CD4-positive, alpha-beta memory T cell (primary cell): Measurements from ENCODE around the gene DLGAP1. TPM values are rescaled to one million over a fixed set of nuclear protein-coding genes. Genes with fewer than 3 reads are reported as not detected.

Experiments used
- CTCF ChIA-PET: fragments of 350-600 bp; sonication (Branson Sonifier 250); formaldehyde crosslinking; loops from one replicate; lab custom pipeline; 2021; ENCODE audit warnings: inconsistent platforms; ENCODE audit not compliant: partially characterized antibody; lab: Charles Lee
- POLR2A ChIA-PET: fragments of 350-600 bp; sonication (Branson Sonifier 250); formaldehyde crosslinking; loops from one replicate; lab custom pipeline; 2021; ENCODE audit not compliant: partially characterized antibody; lab: Charles Lee
- DNase-seq, 5 donors: peaks; one replicate each; pipeline versions ENCODE4 v3.0.0 to v3.0.0-alpha.2; 2020 to 2022; ENCODE audit warnings: mixed read lengths in 1 of 5
- H3K27ac ChIP-seq: one replicate; pipeline ENCODE4 v1.7.0; 2013; ENCODE audit warnings: low read depth, low read length
- H3K27me3 ChIP-seq: 2 replicates; pipeline ENCODE4 v1.7.0; 2013; ENCODE audit warnings: mild to moderate bottlenecking, low read length, moderate library complexity; ENCODE audit not compliant: insufficient read depth
- H3K36me3 ChIP-seq: 2 replicates; pipeline ENCODE4 v1.7.0; 2013; ENCODE audit warnings: mild to moderate bottlenecking, low read length, moderate library complexity; ENCODE audit not compliant: insufficient read depth
- H3K4me1 ChIP-seq: 2 replicates; pipeline ENCODE4 v1.7.0; 2013; ENCODE audit warnings: mild to moderate bottlenecking, low read length, moderate library complexity; ENCODE audit not compliant: insufficient read depth
- H3K4me3 ChIP-seq, 2 donors: one replicate each; pipeline ENCODE4 v1.7.0; 2013; ENCODE audit warnings: low read length in 2 of 2, mild to moderate bottlenecking in 1 of 2
- H3K9me3 ChIP-seq, 2 donors: one replicate each; pipeline ENCODE4 v1.7.0; 2013; ENCODE audit warnings: low read length in 2 of 2, control low read depth in 1 of 2; ENCODE audit not compliant: control insufficient read depth in 1 of 2
- H3K27ac Mint-ChIP-seq, 7 donors: one replicate each; pipeline ENCODE4 v1.8.0; 2020 to 2021; ENCODE audit warnings: mixed read lengths in 7 of 7, mild to moderate bottlenecking in 6 of 7, inconsistent platforms in 3 of 7, moderate library complexity in 3 of 7
- H3K27me3 Mint-ChIP-seq, 2 donors: one replicate each; pipeline ENCODE4 v1.8.0; 2020 to 2021; ENCODE audit warnings: mixed read lengths in 2 of 2
- H3K36me3 Mint-ChIP-seq, 2 donors: one replicate each; pipeline ENCODE4 v1.8.0; 2020 to 2021; ENCODE audit warnings: mixed read lengths in 2 of 2, inconsistent platforms in 1 of 2, mild to moderate bottlenecking in 1 of 2
- H3K4me1 Mint-ChIP-seq, 4 donors: one replicate each; pipeline ENCODE4 v1.8.0; 2020 to 2021; ENCODE audit warnings: mixed read lengths in 4 of 4, mild to moderate bottlenecking in 1 of 4
- H3K4me3 Mint-ChIP-seq, 8 donors: one replicate each; pipeline ENCODE4 v1.8.0; 2020 to 2021; ENCODE audit warnings: mixed read lengths in 8 of 8, mild to moderate bottlenecking in 7 of 8, moderate library complexity in 6 of 8, inconsistent platforms in 3 of 8
- H3K9me3 Mint-ChIP-seq, 8 donors: one replicate each; pipeline ENCODE4 v1.8.0; 2020 to 2021; ENCODE audit warnings: mixed read lengths in 8 of 8, mild to moderate bottlenecking in 5 of 8, inconsistent platforms in 3 of 8, moderate library complexity in 1 of 8
- intact Hi-C: fragments of 100-400 bp; cut with micrococcal nuclease; formaldehyde crosslinking; loops from one replicate; pipeline ENCODE4 v1.15.1; 2023
- polyA plus RNA-seq, 2 donors: library from polyadenylated mRNA; unstranded; fragments of 300-500 nt; fragmentation: Illumina TruSeq; gene quantifications; one replicate each; pipeline ENCODE4 v1.2.3, GENCODE V29; 2021
- total RNA-seq, 2 experiments: library from RNA; stranded (reverse); gene quantifications; one replicate each; pipeline ENCODE4 v1.2.3, GENCODE V29; 2021

DLGAP1 gene
- total and polyA plus RNA-seq, 4 experiments from 2014 or later, result 0.17 to 0.71 (median 0.45) TPM

GRCh38 chr18:4125224-4125623 is 329.9 kb downstream of the DLGAP1 start:
- H3K36me3 ChIP-seq, result no peaks in the 10 kb centered on the region
- no peaks in the 10 kb centered on the region for H3K9me3 Mint-ChIP-seq
- H3K4me3 Mint-ChIP-seq, result no peak overlapping the region
- no peak overlapping the region for H3K4me3 ChIP-seq
- no peaks in the 10 kb centered on the region for H3K27me3 Mint-ChIP-seq
- intact Hi-C loops, result no loop called here
- ChIA-PET CTCF (no interaction called here), POLR2A (no interaction called here)
- H3K27ac Mint-ChIP-seq, result no peak overlapping the region
- H3K27me3 ChIP-seq, result no peaks in the 10 kb centered on the region
- no peaks in the 10 kb centered on the region for H3K36me3 Mint-ChIP-seq
- H3K4me1 ChIP-seq, result no peaks in the 10 kb centered on the region
- DNase-seq, result no peak
- H3K4me1 Mint-ChIP-seq, result no peaks in the 10 kb centered on the region
- H3K27ac ChIP-seq, result no peak overlapping the region
- no peaks in the 10 kb centered on the region for H3K9me3 ChIP-seq

DNA sequence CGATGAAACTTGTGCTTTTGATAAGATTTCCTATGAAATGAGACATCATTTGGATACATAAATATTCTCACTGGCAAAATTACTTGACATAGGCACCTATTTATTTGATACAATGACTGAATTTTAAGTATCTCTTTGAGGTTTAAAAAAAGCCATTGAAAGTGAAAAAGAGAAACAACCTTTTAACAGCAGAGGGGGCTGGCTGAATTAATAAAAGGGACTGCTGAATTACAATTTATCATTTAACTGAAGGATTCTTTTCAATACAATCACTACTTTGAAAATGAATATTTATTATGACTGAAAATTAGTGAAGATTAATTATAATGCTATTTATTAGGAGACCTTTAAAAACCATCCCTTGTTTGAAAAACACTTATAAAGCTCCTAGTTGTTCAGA is 335.3 kb downstream of the DLGAP1 start:
- ChIA-PET CTCF (interaction anchor here (6.8 kb wide), 1 partner anchor 12 kb away, joined by 39 read pairs; no protein-coding TSS in a partner anchor), POLR2A (no interaction called here)
- DNase-seq, result no peak
- no peaks in the 10 kb centered on the region for H3K27me3 ChIP-seq
- intact Hi-C loops, result no loop called here
- H3K4me3 ChIP-seq, result no peak overlapping the region
- Mint-ChIP-seq H3K36me3 (no peaks in the 10 kb centered on the region), H3K9me3 (peaks cover 0 to 5% (median 0%) of the 10 kb centered on the region in 8 donors), H3K4me3 (no peak overlapping the region), H3K4me1 (no peaks in the 10 kb centered on the region), H3K27ac (no peak overlapping the region), H3K27me3 (peaks cover 2 to 5% of the 10 kb centered on the region in 2 donors)
- H3K4me1 ChIP-seq, result no peaks in the 10 kb centered on the region
- no peaks in the 10 kb centered on the region for H3K9me3 ChIP-seq
- no peak overlapping the region for H3K27ac ChIP-seq
- no peaks in the 10 kb centered on the region for H3K36me3 ChIP-seq

GRCh38 chr18:4119127-4119648 is 335.9 kb downstream of the DLGAP1 start:
- Mint-ChIP-seq H3K9me3 (peaks cover 0 to 7% (median 0%) of the 10 kb centered on the region in 8 donors), H3K27me3 (peaks cover 2 to 5% of the 10 kb centered on the region in 2 donors), H3K4me1 (no peaks in the 10 kb centered on the region), H3K4me3 (no peak overlapping the region), H3K36me3 (no peaks in the 10 kb centered on the region), H3K27ac (no peak overlapping the region)
- no peaks in the 10 kb centered on the region for H3K9me3 ChIP-seq
- DNase-seq, result no peak
- H3K36me3 ChIP-seq, result no peaks in the 10 kb centered on the region
- ChIA-PET POLR2A (no interaction called here), CTCF (interaction anchor here (6.8 kb wide), 1 partner anchor 12 kb away, joined by 39 read pairs; no protein-coding TSS in a partner anchor)
- H3K27me3 ChIP-seq, result no peaks in the 10 kb centered on the region
- no peaks in the 10 kb centered on the region for H3K4me1 ChIP-seq
- intact Hi-C loops, result no loop called here
- no peak overlapping the region for H3K27ac ChIP-seq
- H3K4me3 ChIP-seq, result no peak overlapping the region

GRCh38 chr18:4108016-4108415 is 347.1 kb downstream of the DLGAP1 start:
- Mint-ChIP-seq H3K27ac (no peak overlapping the region), H3K4me3 (no peak overlapping the region), H3K36me3 (no peaks in the 10 kb centered on the region), H3K27me3 (peaks cover 0 to 2% of the 10 kb centered on the region in 2 donors), H3K4me1 (no peaks in the 10 kb centered on the region), H3K9me3 (peaks cover 0 to 2% (median 0%) of the 10 kb centered on the region in 8 donors)
- Histone ChIP-seq H3K27ac (no peak overlapping the region), H3K36me3 (no peaks in the 10 kb centered on the region), H3K9me3 (no peaks in the 10 kb centered on the region), H3K4me3 (no peak overlapping the region), H3K4me1 (no peaks in the 10 kb centered on the region), H3K27me3 (no peaks in the 10 kb centered on the region)
- CTCF ChIA-PET, result interaction anchor here (1.0 to 5.6 kb wide), 8 partner anchors 10 to 951 kb away, joined by 3 to 56 read pairs (median 8); no protein-coding TSS in a partner anchor
- DNase-seq, result no peak
- intact Hi-C loops, result loop anchor here (10.0 kb wide), 1 partner anchor 1337 kb away; no protein-coding TSS in a partner anchor
- POLR2A ChIA-PET, result interaction anchor here (1.2 kb wide), 1 partner anchor 10 kb away, joined by 3 read pairs; no protein-coding TSS in a partner anchor

DNA sequence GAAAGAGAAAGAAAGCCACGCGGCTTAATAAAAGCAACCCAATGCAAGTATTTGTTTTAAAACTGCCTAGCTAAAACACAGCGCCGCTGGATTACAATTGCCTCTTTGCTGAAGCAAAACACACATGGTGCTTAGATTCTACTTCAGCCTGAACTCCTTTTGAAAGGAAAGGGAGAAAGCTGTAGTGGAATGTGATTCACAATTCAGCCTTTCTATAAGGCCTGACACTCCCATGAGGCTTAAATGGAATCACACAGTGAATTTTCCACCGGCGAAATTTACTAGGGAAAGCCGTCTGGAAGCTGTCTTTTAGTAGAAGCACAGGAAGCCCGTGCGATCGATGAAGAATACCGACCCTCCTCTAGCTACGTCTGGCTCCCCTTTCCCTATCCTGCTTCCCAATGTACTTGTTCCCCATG is 348.0 kb downstream of the DLGAP1 start:
- DNase-seq, result no peak
- no peaks in the 10 kb centered on the region for H3K36me3 ChIP-seq
- ChIA-PET POLR2A (no interaction called here), CTCF (interaction anchor here (1.0 to 5.6 kb wide), 11 partner anchors 8 to 952 kb away, joined by 3 to 56 read pairs (median 3); no protein-coding TSS in a partner anchor)
- no peaks in the 10 kb centered on the region for H3K9me3 ChIP-seq
- Mint-ChIP-seq H3K9me3 (peaks cover 0 to 2% (median 0%) of the 10 kb centered on the region in 8 donors), H3K4me1 (no peaks in the 10 kb centered on the region), H3K4me3 (no peak overlapping the region), H3K27me3 (peaks cover 0 to 2% of the 10 kb centered on the region in 2 donors), H3K36me3 (no peaks in the 10 kb centered on the region), H3K27ac (no peak overlapping the region)
- no peak overlapping the region for H3K27ac ChIP-seq
- no peaks in the 10 kb centered on the region for H3K4me1 ChIP-seq
- H3K4me3 ChIP-seq, result no peak overlapping the region
- intact Hi-C loops, result loop anchor here (10.0 kb wide), 1 partner anchor 1338 kb away; no protein-coding TSS in a partner anchor
- no peaks in the 10 kb centered on the region for H3K27me3 ChIP-seq

GRCh38 chr18:4106407-4107033 is 348.6 kb downstream of the DLGAP1 start:
- intact Hi-C loops, result loop anchor here (10.0 kb wide), 1 partner anchor 1338 kb away; no protein-coding TSS in a partner anchor
- H3K9me3 Mint-ChIP-seq, result peaks cover 0 to 2% (median 0%) of the 10 kb centered on the region in 8 donors
- ChIA-PET CTCF (interaction anchor here (1.0 to 5.6 kb wide), 10 partner anchors 9 to 952 kb away, joined by 3 to 56 read pairs (median 3); no protein-coding TSS in a partner anchor), POLR2A (no interaction called here)
- H3K27me3 Mint-ChIP-seq, result peaks cover 0 to 2% of the 10 kb centered on the region in 2 donors
- no peaks in the 10 kb centered on the region for H3K4me1 ChIP-seq
- H3K4me1 Mint-ChIP-seq, result no peaks in the 10 kb centered on the region
- no peak overlapping the region for H3K4me3 Mint-ChIP-seq
- H3K27ac Mint-ChIP-seq, result no peak overlapping the region
- DNase-seq, result peak in 4 of 5 donors; percentile 17 to 37 (median 28)
- no peaks in the 10 kb centered on the region for H3K36me3 Mint-ChIP-seq
- no peaks in the 10 kb centered on the region for H3K27me3 ChIP-seq
- H3K27ac ChIP-seq, result no peak overlapping the region
- no peak overlapping the region for H3K4me3 ChIP-seq
- no peaks in the 10 kb centered on the region for H3K9me3 ChIP-seq
- no peaks in the 10 kb centered on the region for H3K36me3 ChIP-seq

DNA sequence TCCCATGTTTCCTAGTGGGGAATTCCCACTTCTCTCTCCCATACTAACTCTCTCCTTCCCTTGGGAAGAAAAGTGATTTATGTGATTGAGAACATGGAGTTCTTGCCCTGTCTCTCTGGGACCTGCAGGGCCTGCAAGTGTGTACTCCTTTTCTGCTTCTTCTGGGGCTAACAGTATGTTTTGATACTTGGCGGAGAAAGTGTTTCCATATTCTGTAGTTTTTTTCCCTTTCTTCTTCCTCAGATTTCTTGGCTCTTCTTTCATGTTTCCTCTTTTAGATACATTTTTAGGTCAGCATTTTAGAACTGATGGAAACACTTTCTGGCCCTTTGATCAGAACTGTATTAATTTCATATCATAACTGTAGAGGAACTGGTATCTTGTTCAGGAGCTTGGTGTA is 352.2 kb downstream of the DLGAP1 start:
- Mint-ChIP-seq H3K27ac (no peak overlapping the region), H3K4me3 (no peak overlapping the region), H3K27me3 (peaks cover 0 to 4% of the 10 kb centered on the region in 2 donors), H3K4me1 (peaks cover 0 to 8% (median 5%) of the 10 kb centered on the region in 4 donors), H3K36me3 (no peaks in the 10 kb centered on the region), H3K9me3 (peaks cover 0 to 4% (median 0%) of the 10 kb centered on the region in 8 donors)
- Histone ChIP-seq H3K27me3 (no peaks in the 10 kb centered on the region), H3K27ac (no peak overlapping the region), H3K36me3 (no peaks in the 10 kb centered on the region), H3K9me3 (no peaks in the 10 kb centered on the region), H3K4me3 (no peak overlapping the region), H3K4me1 (no peaks in the 10 kb centered on the region)
- DNase-seq, result no peak
- ChIA-PET POLR2A (no interaction called here), CTCF (no interaction called here)
- intact Hi-C loops, result loop anchor here (10.0 kb wide), 1 partner anchor 1342 kb away; no protein-coding TSS in a partner anchor
